Mucosa of descending colon (tissue), 3 donors: ENCODE measurements around the gene BEND5. TPM values are rescaled to one million over a fixed set of nuclear protein-coding genes. Genes with fewer than 3 reads are reported as not detected.

ENCODE experiments used
- ATAC-seq: fragments of 200-7000 bp; cut with Tn5 transposase; one replicate; pipeline ENCODE4 v1.9.1; 2020; ENCODE audit warnings: mild to moderate bottlenecking, moderate library complexity
- DNase-seq, 3 donors: peaks; one replicate each; pipeline ENCODE4 v3.0.0-alpha.2; 2020
- H3K36me3 ChIP-seq: fragments of 200-600 bp; one replicate; pipeline ENCODE4 v1.8.0; 2021; ENCODE audit warnings: low read depth, mild to moderate bottlenecking
- H3K4me1 ChIP-seq: fragments of 200-600 bp; one replicate; pipeline ENCODE4 v1.8.0; 2021; ENCODE audit warnings: low read depth, mild to moderate bottlenecking
- H3K4me3 ChIP-seq: fragments of 200-600 bp; one replicate; pipeline ENCODE4 v1.8.0; 2021; ENCODE audit warnings: mild to moderate bottlenecking
- H3K9me3 ChIP-seq: fragments of 200-600 bp; one replicate; pipeline ENCODE4 v1.8.0; 2021; ENCODE audit warnings: mild to moderate bottlenecking
- intact Hi-C, 2 donors: fragments of 100-400 bp; cut with DNase I in 1 of 2; cut with micrococcal nuclease in 1 of 2; formaldehyde crosslinking; loops; one replicate each; pipeline versions ENCODE4 v1.11.0 to v1.11.1; 2022; cut with DNase I, micrococcal nuclease
- total RNA-seq, 3 donors: library from RNA; stranded (reverse); fragmentation: NEBNext Ultra II Directional in 2 of 3; extraction: Animal tissue kit (Norgen Biotek cat#: 25700) in 2 of 3; gene quantifications; one replicate each; pipeline versions ENCODE4 v1.2.1 to v1.2.4, GENCODE V29; 2021 to 2023
- TF ChIP-seq, protein P1 (sequence below): fragments of 200-600 bp; IDR thresholded peaks from one replicate; pipeline ENCODE4 v1.8.0; 2022; ENCODE audit warnings: antibody characterized with exemption, mild to moderate bottlenecking
- donor health status: DM: no; HTN: no; CAD: no; lungs with moderate emphysema.
- donor health status: DM: no; HTN: no; CAD: no.
- donor health status: DM: no; HTN: yes; CAD: no.

The BEND5 gene
- total RNA-seq, 3 donors from 2014 or later: 1.9 to 9.1 (median 2.1) TPM

- Histone ChIP-seq H3K4me3 (no peak overlapping the region), H3K9me3 (no peaks in the 10 kb centered on the region), H3K36me3 (no peaks in the 10 kb centered on the region), H3K4me1 (no peaks in the 10 kb centered on the region)
- intact Hi-C loops: no loop called here
- no peak for ATAC-seq
- no peak for DNase-seq
- TF ChIP-seq, protein P1, sequence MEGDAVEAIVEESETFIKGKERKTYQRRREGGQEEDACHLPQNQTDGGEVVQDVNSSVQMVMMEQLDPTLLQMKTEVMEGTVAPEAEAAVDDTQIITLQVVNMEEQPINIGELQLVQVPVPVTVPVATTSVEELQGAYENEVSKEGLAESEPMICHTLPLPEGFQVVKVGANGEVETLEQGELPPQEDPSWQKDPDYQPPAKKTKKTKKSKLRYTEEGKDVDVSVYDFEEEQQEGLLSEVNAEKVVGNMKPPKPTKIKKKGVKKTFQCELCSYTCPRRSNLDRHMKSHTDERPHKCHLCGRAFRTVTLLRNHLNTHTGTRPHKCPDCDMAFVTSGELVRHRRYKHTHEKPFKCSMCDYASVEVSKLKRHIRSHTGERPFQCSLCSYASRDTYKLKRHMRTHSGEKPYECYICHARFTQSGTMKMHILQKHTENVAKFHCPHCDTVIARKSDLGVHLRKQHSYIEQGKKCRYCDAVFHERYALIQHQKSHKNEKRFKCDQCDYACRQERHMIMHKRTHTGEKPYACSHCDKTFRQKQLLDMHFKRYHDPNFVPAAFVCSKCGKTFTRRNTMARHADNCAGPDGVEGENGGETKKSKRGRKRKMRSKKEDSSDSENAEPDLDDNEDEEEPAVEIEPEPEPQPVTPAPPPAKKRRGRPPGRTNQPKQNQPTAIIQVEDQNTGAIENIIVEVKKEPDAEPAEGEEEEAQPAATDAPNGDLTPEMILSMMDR: no peak
Measured at GRCh38 chr1:48761986-48762385, 14.7 kb downstream of the BEND5 start.

DNA sequence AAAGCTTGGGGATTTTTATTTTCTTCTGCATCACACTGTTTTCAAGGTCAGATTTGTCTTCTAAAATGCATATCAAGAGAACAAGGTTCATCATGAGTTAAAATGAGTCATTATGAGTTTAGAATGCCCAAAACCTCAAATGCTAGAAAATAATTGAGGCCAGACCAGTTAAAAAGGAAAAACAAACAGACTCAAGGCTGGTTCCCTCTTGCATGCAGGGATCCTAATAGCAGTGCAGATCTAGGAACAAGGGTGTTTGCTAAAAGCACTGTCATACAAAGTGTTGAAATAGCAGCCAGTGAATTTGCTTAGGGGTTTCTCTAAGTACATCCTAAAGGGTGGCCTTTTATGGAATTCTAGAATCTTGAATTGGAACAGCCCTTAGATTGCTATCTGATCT lies 15.3 kb downstream of the BEND5 start:
- TF ChIP-seq, protein P1: no peak
- no peak for DNase-seq
- Histone ChIP-seq H3K4me1 (no peaks in the 10 kb centered on the region), H3K9me3 (no peaks in the 10 kb centered on the region), H3K4me3 (no peak overlapping the region), H3K36me3 (no peaks in the 10 kb centered on the region)
- no peak for ATAC-seq
- intact Hi-C loops: no loop called here

DNA sequence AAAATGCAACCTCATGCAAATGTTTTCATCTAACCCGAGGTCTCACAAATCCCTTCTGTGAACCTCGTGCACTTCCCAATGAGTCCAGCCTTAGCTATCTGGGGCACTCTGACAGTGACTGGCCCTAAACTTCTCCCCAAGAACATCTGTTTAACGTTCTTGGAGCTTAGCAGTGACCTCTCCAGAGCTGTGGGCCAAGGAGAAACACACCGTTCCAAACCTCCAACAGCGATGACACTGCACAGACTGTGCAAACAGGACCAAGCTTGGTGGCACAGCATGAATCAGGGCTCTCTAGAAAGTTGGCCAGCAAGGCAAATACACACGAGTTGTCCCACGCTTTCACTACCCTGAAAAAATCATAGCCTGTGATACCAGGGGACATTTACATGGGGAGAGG lies 15.8 kb downstream of the BEND5 start:
- Histone ChIP-seq H3K9me3 (no peaks in the 10 kb centered on the region), H3K4me3 (no peak overlapping the region), H3K4me1 (no peaks in the 10 kb centered on the region), H3K36me3 (no peaks in the 10 kb centered on the region)
- TF ChIP-seq, protein P1: no peak
- intact Hi-C loops: no loop called here
- DNase-seq (no peak), ATAC-seq (no peak)

DNA sequence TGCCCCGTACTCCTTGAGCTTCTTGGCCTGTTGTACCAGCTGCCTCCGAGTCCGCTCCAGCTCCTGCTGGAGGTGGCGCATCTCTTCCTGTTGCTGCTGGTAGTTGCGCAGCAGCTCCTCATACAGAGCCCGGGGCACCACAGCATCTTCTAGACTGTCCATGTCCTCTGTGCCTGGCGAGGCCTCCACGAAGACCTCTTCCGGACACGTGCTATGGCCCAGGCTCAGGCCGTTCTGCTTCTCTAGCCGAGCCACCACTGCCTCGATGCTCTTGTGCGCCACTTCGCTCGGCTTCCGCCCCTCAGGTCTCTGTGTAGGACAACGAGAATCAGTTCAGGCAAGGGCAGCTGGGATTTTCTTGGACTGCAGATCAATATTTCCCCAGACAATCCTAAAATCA lies 17.7 kb downstream of the BEND5 start:
- no peak for DNase-seq
- Histone ChIP-seq H3K4me1 (no peaks in the 10 kb centered on the region), H3K36me3 (no peaks in the 10 kb centered on the region), H3K9me3 (no peaks in the 10 kb centered on the region), H3K4me3 (no peak overlapping the region)
- TF ChIP-seq, protein P1: no peak
- intact Hi-C loops: no loop called here
- no peak for ATAC-seq

- Histone ChIP-seq H3K36me3 (no peaks in the 10 kb centered on the region), H3K4me3 (no peak overlapping the region), H3K4me1 (no peaks in the 10 kb centered on the region), H3K9me3 (no peaks in the 10 kb centered on the region)
- DNase-seq (no peak), ATAC-seq (no peak)
- intact Hi-C loops: no loop called here
- TF ChIP-seq, protein P1: no peak
Measured at GRCh38 chr1:48757363-48757762, 19.3 kb downstream of the BEND5 start.

DNA sequence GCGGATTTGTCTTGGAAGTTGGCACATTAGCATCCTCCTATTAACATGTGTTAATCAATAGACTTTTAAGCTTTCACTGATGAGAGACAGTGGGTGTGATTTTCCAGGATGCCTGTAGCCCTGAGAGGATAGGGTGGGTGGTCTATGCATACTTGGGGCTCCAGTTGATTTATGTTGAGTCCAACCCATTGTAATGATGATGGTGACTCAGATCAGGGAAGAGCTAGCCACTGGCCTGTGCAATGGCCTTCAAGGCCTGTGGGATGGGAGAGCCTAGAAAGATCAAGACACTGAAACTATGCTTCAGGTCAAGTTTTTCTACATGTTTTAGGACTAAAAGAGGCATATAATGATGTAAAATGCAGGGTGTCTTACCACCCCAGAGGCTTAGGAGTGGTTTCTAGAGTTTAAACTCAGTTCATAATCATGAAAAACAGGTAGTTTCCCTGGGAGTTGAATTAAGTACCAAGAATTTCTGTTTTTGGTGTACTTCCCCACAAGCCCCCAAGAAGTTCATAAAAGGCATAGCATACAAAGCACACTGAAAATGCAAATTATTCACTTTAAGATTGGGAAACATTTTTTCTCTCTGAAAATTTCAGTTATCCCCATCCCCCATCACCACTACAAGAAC lies 19.9 kb downstream of the BEND5 start:
- H3K9me3 ChIP-seq: no peaks in the 10 kb centered on the region
- TF ChIP-seq, protein P1: no peak
- ATAC-seq (no peak), DNase-seq (no peak)
- no peaks in the 10 kb centered on the region for H3K4me1 ChIP-seq
- H3K36me3 ChIP-seq: no peaks in the 10 kb centered on the region
- intact Hi-C loops: no loop called here
- no peak overlapping the region for H3K4me3 ChIP-seq
